UCSD-AML1 (cell line): ENCODE measurements around the gene UBA52.
"Not testable (repeated sequence)": the region's sequence is repeated elsewhere in the genome, so short reads cannot be mapped to it uniquely, and the experiment has no call there.

Experiments used
- DNase-seq: peaks from one replicate; lab custom pipeline; 2025; ENCODE audit not compliant: unreplicated experiment; lab: John Stamatoyannopoulos, UW

The UBA52 gene

DNA sequence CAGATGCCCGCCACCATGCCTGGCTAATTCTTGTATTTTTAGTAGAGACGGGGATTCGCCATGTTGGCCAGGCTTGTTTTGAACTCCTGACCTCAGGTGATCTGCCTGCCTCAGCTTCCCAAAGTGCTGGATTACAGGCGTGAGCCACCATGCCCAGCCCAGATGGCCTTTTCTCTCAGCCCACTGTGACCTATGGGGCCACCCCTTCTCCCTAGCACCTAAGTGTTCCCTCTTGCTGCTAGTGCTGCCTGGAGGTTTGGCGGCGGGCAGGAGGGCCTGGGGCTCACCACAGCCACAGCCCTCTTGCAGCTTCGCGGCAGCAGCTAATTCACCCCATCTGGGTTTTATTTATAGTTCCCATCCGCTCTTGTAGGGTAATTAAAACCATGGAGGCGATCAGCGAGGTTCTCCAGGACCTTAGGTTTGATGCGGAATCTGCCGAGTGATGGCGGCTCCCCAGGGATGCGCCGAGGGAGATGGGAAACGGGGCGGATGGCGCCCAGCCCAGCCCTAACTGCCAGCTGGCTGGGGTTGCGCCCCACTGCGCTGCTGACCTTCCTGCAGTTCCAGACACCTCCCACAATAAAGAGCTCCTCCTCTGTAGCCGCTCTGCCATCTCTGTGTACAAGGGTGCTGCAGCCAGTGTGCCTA is 20.2 kb downstream of the UBA52 start:
- no peak for DNase-seq

DNA sequence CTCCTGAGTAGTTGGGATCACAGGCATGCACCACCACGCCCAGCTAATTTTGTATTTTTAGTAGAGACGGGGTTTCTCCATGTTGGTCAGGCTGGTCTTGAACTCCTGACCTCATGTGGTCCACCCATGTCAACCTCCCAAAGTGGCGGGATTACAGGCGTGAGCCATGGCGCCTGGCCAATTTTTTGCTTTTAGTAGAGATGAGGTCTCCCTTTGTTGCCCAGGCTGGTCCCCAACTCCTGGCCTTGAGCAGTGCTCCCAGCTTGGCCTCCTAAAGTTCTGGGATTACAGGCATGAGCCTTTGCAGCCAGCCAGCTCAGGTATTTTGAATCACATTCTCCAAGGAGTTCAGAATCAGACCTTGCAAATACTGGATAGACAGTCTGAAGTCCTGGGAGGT is 21.1 kb downstream of the UBA52 start:
- DNase-seq = not testable (repeated sequence)

DNA sequence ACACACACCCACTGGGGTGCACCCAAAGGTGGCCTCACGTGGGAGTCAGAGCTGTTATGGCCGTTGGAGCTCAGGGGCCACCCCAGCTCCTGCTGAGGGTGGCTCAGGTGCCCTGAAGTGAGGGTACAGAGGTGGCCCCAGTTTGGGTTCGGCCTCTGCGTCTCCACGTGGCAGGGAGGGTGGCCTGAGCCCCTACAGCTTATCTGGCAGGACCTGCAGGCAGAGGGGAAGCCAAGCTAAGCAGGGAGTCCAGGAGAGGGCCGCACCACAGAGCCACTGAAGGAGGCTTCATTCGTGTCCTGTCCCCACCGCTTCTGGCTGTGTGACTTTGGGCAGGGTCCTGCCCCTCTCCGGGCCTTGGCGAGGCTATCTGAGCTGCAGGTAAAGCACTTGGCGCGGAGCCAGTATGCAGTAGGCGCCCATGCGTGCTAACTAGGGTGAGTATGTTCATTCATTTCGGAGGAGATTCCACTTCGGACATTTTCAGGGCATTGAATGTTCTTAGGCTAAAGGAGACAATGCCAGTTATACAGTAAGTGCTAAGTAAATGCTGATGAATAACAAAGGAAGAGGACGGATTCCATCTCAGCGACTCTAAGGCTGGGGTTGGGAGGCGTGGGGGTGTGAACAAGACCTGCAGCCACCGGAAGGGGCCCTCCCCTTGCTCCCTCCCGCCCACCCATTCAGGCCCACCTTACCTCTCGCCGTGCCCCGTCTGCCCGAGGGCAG is 21.9 kb downstream of the UBA52 start:
- no peak for DNase-seq

DNA sequence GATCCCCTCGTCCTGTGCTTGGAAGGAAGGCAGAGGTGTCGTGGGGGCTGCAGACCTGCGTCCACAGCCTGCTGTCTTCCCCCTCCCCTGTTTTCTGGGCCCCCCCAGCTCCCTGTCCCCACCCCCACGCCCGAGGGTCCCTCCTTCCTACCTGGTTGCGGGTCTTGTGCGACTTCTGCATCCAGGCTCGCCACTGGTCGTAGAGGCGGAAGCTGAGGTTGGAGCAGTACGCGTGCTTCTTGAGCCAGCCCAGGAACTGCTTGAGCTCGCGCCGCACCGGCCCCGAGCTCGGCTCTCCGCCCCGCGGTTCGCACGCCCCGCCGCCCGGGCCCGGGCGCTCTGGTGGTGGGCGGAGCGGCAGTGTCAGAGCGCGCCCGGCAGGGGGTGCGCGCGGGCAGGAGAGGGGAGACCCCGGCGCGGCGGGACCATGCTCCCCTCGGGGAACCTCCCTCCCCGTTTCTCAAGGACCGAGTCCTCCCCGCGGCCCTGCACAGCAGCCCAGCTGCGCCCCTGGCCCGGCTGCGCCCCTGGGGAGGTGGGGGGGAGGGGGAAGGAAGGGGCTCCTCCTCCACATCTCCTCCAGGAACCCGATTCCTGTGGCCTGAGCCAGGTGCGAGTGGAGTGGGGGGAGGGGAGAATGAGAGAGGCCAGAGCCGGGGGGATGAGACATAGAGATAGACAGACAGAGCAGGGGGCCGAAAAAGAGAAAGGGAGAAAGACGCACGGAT is 22.6 kb downstream of the UBA52 start:
- DNase-seq = peak; percentile 80

DNA sequence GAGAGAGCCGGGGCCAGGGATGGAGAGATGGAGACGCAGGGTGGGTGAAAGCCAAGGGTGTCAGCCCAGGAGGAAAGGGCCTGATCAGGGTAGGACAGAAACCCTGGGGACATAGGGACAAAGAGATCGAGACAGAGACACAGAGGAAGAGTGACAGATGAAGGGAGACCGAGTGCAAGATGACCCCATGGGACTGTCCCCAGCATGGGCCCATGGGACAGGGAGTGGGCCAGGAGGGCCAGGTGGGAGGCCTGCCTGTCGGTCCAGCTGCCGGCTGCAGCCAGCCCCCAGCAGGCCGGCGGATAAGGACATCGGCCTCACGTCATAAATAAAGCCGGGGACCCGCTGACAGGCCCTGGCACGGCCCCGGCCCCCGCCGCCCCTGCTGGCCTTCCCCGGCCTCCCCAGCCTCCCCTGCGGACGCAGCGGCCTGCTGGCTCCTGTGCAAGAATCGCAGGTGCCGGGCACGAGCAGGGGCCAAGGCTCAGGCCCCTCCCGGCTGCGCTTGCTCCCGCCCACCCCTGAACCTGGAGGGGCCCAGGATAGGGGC is 23.2 kb downstream of the UBA52 start:
- no peak for DNase-seq

DNA sequence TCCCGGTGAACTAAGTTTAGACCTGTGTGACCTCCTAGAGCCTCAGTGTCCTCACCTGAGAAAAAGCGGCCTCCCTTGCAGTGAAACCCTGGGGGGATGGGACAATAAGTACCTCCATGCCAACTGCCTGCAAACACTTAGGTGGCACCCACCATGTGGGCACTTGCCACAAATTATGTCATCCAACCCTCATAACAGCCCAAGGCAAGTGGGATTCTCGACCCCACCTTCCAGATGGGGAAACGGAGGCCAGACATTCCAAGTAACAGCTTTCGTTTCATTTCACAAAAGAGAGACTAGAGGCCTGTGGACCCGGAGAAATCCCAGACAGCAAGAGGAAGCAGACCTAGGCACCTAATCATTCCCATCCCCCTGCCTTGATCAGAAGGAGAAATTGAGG is 23.8 kb downstream of the UBA52 start:
- DNase-seq = no peak

DNA sequence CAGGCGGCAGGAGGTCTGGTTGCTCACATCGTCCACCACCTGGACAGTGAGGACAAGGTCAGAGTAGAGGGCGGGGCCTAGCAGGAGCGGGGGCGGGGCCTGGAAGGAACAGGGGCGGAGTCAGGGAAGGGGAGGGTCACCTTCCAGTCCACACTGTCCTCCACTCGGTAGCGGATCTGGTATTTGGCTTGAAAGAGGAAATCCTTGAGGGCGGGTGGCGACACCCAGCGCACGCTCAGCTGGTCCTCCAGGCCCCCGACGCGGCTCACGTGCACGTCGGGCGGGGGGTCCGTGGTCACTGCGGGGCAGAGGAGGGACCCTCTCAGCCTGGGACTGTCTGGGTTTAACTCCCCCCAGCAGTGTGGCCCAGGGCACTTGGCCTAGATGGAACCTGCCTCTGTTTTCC is 25.1 kb downstream of the UBA52 start:
- peak; percentile 56 for DNase-seq

DNA sequence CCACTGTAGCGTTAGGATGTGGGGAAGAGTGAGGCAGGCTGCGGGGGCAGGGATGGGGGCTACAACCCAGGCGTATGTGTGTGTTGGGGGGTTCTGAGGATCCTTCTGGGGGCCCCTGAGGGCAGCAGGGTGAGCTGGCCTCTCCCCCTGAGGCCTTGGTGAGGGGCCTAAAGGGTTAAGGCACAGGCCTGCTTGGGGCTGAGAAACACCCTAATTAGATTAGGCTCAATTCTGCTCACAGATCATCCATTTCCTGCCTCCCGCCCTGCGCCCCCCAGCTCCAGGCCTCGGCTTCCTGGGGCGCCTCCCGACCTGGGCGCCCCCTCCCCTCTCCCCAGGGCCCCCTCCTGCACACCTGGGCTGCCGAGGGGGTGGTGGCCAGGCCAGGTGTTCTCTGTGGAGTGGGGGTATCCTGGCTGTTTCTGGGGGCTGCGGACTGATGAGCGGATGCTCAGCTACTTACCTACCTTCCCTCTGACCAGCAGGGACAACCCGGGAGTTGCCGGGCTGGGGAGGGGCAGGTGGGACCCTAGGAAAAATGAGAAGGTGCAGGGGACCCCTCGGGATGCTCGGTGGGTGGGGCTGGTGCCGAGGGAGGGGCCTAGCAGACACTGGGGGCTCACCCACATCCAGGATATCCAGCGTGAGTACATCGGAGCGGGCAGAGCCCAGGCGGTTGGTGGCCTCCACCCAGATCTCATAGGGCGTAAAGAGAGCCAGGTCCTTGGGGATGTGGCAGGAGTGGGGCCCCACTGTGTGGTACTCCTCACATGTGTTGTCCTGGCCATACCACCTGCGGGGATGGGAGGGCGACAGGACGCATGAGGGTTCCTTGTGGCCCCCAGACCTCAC is 26.4 kb downstream of the UBA52 start:
- no peak for DNase-seq

DNA sequence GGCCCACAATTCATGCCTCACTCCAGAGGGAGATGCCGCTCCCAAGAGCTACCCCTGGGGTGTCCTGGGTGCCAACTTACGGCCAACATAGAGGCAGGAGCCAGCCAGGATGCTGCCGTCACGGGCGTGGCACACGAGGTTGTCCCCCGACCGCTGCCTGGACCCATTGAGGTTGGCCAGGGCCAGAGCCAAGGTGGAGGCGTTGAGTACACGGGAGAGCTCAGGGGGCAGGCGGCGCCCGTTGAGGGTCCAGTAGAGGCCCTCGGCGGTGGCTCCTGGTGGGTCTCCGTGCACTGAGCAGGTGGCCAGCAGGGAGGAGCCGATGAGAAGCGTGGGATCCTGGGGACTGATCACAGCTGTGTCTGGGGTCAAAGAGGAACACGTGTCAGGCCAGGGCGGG is 27.8 kb downstream of the UBA52 start:
- no peak for DNase-seq

DNA sequence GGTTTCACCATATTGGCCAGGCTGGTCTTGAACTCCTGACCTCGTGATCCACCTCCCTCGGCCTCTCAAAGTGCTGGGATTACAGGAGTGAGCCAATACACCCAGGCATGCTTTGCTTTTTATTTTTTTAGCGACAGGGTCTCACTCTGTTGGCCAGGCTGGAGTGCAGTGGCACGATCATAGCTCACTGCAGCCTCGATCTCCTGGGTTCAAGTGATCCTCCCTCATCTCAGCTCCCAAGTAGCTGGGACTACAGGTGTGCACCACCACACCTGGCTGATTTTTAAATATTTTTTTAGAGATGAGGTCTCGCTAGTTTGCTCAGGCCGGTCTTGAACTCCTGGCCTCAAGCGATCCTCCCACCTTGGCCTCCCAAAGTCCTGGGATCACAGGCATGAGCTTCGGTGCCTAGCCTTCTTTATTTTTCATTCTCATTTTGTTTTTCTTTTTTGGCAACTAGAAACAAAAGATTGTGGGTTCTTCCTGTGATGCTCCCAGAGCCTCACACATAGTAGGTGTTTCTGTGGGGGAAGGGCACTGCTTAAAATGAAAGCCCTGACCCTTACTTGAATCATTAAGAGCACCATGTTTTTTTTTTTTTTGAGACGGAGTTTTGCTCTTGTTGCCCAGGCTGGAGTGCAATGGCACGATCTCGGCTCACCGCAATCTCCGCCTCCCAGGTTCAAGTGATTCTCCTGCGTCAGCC is 29.2 kb downstream of the UBA52 start:
- not testable (repeated sequence) for DNase-seq

DNA sequence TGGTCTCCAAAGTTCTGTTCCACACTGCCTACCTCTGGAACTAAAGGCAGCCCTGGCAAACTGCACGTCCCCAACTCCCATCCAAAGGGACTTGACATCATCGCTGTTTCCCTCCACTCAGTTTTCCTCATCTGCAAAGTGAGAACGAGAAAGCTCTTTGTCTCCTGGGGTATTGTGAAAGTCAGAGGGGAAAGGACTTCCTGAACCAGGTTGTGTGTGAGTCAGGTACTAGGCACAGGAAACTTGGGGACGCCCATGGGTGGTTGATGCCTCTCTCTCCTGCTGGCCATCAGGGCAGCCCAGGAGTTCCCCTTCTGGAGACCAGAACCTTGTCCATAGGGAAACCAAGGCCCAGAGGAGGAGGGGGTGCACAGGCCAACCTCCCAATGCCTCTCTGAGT is 30.2 kb downstream of the UBA52 start:
- no peak for DNase-seq

DNA sequence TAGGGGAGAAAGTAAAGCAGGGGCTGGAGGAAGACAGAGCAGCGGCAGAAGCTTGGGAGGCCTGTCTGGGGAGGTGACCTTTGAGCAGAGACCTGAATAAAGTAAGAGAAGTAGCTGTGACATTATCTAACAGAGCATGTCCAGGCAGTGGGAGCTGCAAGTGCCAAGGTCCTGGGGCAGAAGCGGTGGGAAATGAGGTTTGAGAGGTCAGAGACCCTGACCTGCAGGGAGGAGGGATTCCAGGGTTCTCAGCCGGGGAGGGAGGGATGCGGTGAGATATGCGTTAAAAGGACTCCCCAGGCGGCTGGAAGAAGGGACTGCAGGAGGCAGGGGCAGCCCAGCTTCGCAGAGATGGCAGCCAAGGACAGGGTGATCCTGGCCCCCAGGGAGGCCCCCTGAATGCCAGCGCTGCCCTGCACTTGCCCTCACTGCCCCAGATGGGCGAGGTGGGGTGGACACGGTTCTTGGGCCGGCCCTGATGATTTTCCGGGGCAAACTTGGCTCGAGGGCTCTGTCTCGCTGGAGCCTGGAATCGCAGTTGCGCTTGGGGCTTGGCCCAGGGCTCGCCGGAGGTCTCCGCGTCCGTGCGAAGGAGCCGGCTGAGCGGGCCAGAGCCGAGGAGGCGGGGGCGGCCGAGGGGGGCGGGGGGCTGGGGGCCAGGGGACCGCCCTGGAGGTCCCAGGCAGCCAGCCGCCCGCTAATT is 31.7 kb downstream of the UBA52 start:
- DNase-seq = no peak

DNA sequence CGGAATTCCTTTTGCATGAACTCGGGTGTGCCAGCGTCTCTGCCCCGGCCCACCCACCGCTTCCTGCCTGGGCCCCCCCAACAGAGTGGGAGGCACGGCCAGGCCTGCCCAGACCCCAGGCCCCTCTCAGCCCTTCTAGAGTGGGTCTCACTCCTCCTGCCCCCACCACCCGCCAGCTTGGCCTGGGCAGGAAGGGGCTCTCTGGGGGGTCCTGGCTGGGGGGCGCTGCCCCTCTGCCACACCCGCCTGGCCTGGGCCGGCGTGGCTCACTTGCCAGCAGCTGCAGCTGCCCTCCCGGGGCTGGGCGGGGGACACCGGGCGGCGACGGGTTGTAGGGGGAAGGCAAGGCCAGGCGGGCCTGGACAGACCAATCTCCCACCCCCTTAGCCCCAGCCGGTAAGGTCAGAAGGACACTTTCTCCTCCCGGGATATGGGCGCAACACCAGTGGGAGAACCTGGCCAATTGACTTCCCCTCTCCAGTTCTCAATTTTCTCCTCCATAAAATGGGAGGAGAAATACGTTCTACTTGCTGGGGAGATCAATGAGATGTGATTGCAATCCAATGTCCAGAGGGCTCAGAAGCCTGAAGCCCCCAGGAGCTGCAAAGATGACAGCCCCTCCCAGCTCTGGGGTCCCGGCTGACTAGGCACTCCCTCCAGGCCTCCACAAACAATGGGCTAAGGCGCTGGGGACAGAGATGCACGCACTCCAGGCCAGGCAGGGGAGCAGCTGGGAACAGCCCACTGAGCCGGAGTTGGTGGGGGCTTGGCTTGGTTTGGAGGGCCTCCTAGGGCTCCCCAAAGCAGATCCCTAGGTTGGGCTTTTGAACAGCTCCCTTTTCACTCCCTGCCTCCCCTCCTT is 32.5 kb downstream of the UBA52 start:
- no peak for DNase-seq

DNA sequence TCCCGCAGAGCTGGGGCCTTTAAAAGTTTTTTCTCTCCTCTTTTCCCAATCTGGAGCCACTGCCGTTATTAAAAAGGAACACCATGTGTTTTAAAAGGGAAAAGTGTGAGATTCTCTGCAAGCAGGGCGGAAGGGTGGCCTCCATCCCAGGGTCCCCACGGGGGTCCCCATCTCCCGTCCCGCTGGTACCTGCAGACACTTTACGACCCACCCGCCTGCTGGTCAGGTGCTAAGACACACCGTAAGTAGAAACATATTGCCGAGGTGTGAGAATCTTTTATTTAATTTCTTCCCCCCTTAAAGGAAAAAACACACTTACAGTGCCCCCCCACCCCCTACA is 33.1 kb downstream of the UBA52 start:
- DNase-seq = no peak

DNA sequence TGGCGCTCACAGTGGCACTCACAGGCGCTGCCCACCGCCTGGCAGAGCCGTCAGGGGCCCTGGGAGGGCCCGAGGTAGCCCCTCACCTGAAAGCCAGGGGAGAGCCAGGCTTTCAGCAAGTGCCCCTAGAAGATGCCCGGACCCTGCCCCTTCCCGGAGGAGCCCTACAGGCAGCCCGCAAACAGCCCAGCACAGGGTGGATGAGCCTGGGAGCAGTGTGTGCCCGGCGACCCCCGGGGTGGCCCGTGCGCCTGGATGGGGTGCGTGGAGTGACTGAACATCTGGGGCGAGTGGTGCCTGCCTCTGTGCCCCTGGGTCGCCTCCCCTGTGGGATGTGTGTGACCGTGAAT is 33.5 kb downstream of the UBA52 start:
- DNase-seq = no peak

DNA sequence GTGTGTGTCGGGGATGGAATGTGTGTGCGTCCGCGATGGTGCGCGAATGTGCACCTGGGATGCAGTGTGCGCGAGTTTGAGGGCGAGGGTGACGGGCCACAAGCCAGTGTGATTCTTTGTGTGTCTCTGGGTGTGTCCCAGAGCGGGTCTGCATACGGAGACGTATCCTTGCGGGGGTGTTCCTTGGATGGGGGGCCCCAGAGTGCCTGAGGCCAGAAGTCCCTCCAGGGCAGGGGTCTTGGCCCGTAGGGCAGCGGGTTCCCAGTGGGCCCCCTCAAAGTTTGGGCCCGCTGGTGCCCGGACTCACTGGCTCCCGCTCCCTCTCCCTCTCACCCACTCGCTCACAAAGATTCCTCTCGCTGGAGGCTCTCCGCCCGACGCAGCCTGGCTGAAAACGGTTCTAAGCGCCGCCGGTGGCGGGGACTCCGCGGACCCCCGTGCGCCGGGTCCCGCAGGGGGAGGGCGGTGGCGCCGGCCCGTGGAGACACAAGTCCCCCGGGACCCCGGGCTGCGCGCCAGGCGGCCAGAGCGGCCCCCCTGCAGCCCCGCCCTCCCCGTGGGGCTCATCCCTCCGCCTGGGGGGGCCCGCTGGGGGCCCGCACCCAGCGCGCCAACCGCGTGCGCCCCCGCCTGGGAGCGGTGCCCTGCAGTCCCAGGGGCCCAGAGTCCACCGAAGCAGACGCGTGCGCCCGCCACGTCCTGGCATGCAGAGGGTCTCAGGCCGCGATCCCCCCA is 34.1 kb downstream of the UBA52 start:
- DNase-seq = no peak

DNA sequence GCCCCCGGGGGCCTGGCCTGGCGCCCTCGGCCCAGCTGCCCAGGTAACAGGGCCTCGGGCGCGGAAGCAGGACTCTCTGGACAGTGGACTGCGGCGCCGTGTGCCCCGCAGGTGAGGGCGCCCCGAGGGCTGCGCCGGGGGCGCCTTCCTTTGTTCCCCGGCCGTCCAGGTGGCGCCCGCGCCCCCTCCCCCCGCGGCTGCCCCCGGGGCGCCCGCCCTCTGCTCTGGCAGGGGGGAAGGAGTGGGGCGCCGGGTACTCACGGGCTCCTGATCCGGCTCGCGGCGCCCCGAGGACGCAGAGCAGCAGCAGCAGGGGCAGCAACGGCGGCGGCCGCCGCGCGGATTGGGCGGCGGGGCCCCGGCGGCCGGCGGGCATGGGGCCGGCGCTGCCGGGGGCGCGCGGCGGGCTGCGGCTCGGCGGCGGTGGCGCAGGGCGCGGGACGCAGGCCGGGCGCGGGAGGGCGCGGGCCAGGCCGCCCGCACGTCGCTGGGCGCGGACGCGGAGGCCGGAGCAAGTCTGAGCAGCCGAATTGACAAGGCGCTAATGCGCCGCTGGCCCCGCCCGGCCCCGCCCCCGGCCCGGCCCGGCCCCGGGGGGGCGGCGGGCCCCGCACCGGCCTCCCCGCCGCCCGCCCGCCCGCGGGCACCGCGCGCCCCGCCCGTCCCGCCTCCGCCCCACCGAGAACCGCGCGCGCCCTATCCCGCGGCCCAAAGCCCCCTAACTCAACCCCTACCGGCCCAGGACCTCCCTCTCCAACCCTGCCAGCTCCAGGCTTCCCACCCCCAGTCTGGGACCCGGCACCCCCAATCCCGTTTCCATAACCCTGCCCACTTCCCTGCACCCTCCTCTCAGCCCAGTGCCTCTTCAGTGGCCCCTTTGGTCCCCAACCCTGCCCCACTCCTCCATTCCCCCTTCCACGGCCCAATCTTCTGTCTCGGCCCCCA is 34.9 kb downstream of the UBA52 start, which contains the start of gene CRLF1:
Gene CRLF1, minus strand, starts transcription at position 519 of the 945 bp plus-strand sequence. Its CDS starts 143 bp downstream, at position 376.
- no peak for DNase-seq
